NT2/D1 (cell line): ENCODE data around the gene TSC22D2.

Experiments
- SUZ12 ChIP-seq: IDR thresholded peaks from 2 replicates; pipeline ENCODE4 v1.6.1; 2011; ENCODE audit not compliant: insufficient read length, insufficient read depth; ENCODE audit errors: extremely low read depth
- YY1 ChIP-seq: IDR thresholded peaks from 2 replicates; pipeline ENCODE4 v1.6.1; 2011; ENCODE audit not compliant: insufficient read length, insufficient read depth
- ZNF274 ChIP-seq: IDR thresholded peaks from 2 replicates; pipeline ENCODE4 v1.6.1; 2011; ENCODE audit warnings: mild to moderate bottlenecking, low read depth, low read length

DNA sequence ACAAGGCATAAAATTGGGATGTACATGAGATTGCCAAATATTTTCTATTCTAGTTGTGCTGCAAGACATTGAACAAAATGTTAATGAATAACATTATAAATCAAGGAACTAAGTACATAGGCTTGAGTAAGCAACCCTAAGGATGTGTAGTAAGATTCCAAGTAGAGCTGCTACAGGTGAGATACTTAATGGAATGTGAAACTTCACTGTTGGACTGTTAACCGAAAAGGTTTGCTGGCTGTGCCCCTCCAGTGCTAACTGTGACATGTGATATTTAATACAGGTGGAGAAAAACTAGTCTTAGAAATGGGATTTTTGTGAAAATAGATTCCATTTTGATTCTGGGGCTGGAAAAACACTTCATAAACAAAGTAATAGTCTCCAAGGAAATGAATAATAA, 52.4 kb downstream of the TSC22D2 start:
- no peak for TF ChIP-seq YY1
- TF ChIP-seq SUZ12, result no peak
- no peak for TF ChIP-seq ZNF274
